ACC112 (cell line): Measurements from ENCODE around the gene OSBPL3.

Source experiments
- H2AFZ ChIP-seq: fragments of 200-600 bp; sonication (generic); one replicate; pipeline ENCODE4 v1.6.0; 2017; ENCODE audit warnings: antibody characterized with exemption, low read length; ENCODE audit not compliant: unreplicated experiment
- H3K27ac ChIP-seq: fragments of 200-600 bp; sonication (generic); 2 replicates; pipeline ENCODE4 v1.5.1; 2014; ENCODE audit warnings: low read depth, mild to moderate bottlenecking, antibody characterized with exemption, low read length, moderate library complexity
- H3K27me3 ChIP-seq: fragments of 200-600 bp; sonication (generic); 2 replicates; pipeline ENCODE4 v1.6.1; 2014; ENCODE audit warnings: mild to moderate bottlenecking, antibody characterized with exemption, low read length, moderate library complexity, mixed read lengths; ENCODE audit not compliant: insufficient read depth
- H3K36me3 ChIP-seq: fragments of 200-600 bp; sonication (generic); 2 replicates; pipeline ENCODE4 v1.6.1; 2016; ENCODE audit warnings: mild to moderate bottlenecking, antibody characterized with exemption, low read length, moderate library complexity, mixed read lengths; ENCODE audit not compliant: insufficient read depth
- H3K4me1 ChIP-seq: fragments of 200-600 bp; sonication (generic); one replicate; pipeline ENCODE4 v1.6.1; 2016; ENCODE audit warnings: low read length, mixed read lengths; ENCODE audit not compliant: insufficient read depth, unreplicated experiment, control insufficient read depth
- H3K4me3 ChIP-seq: fragments of 200-600 bp; sonication (generic); 2 replicates; pipeline ENCODE4 v1.5.1; 2014; ENCODE audit warnings: mild to moderate bottlenecking, low read depth, low read length
- H3K79me2 ChIP-seq: fragments of 200-600 bp; sonication (generic); one replicate; pipeline ENCODE4 v1.6.0; 2016; ENCODE audit warnings: low read length; ENCODE audit not compliant: control insufficient read depth, unreplicated experiment, insufficient read depth

OSBPL3 gene

GRCh38 chr7:24784277-24784676, 195.7 kb downstream of the OSBPL3 start:
- H2AFZ ChIP-seq, result no peak overlapping the region
- no peak overlapping the region for H3K4me3 ChIP-seq
- no peaks in the 10 kb centered on the region for H3K27me3 ChIP-seq
- no peak overlapping the region for H3K27ac ChIP-seq
- H3K36me3 ChIP-seq, result no peaks in the 10 kb centered on the region
- no peaks in the 10 kb centered on the region for H3K79me2 ChIP-seq
- H3K4me1 ChIP-seq, result peaks cover 16% of the 10 kb centered on the region

- Histone ChIP-seq H3K79me2 (no peaks in the 10 kb centered on the region), H3K36me3 (no peaks in the 10 kb centered on the region)
Observed at GRCh38 chr7:24783698-24784097, 196.3 kb downstream of the OSBPL3 start.

GRCh38 chr7:24781106-24781505, 198.9 kb downstream of the OSBPL3 start:
- Histone ChIP-seq H3K4me3 (no peak overlapping the region), H3K27ac (no peak overlapping the region), H2AFZ (no peak overlapping the region), H3K36me3 (no peaks in the 10 kb centered on the region), H3K79me2 (no peaks in the 10 kb centered on the region), H3K27me3 (no peaks in the 10 kb centered on the region), H3K4me1 (peaks cover 8% of the 10 kb centered on the region)

More at GRCh38 chr7:24783698-24784097, 196.3 kb downstream of the OSBPL3 start:
- no peak overlapping the region for H3K27ac ChIP-seq
- no peak overlapping the region for H3K4me3 ChIP-seq
- peaks cover 19% of the 10 kb centered on the region for H3K4me1 ChIP-seq
- no peaks in the 10 kb centered on the region for H3K27me3 ChIP-seq
- no peak overlapping the region for H2AFZ ChIP-seq

- peaks cover 12% of the 10 kb centered on the region for H3K4me1 ChIP-seq
- no peaks in the 10 kb centered on the region for H3K27me3 ChIP-seq
- H3K4me3 ChIP-seq, result no peak overlapping the region
- no peaks in the 10 kb centered on the region for H3K36me3 ChIP-seq
- no peak overlapping the region for H2AFZ ChIP-seq
- H3K79me2 ChIP-seq, result no peaks in the 10 kb centered on the region
- peak overlapping the region; percentile 61 for H3K27ac ChIP-seq
Observed at GRCh38 chr7:24779283-24779655, 200.7 kb downstream of the OSBPL3 start.

GRCh38 chr7:24778543-24779282, 201.3 kb downstream of the OSBPL3 start:
- Histone ChIP-seq H3K27me3 (no peaks in the 10 kb centered on the region), H3K36me3 (no peaks in the 10 kb centered on the region), H3K4me1 (peaks cover 12% of the 10 kb centered on the region), H2AFZ (no peak overlapping the region), H3K4me3 (no peak overlapping the region), H3K79me2 (no peaks in the 10 kb centered on the region), H3K27ac (peak overlapping the region; percentile 61)

- Histone ChIP-seq H3K4me3 (no peak overlapping the region), H3K79me2 (no peaks in the 10 kb centered on the region), H3K36me3 (no peaks in the 10 kb centered on the region), H2AFZ (no peak overlapping the region), H3K4me1 (peaks cover 12% of the 10 kb centered on the region), H3K27ac (no peak overlapping the region), H3K27me3 (no peaks in the 10 kb centered on the region)
Observed at GRCh38 chr7:24777806-24778205, 202.2 kb downstream of the OSBPL3 start.

GRCh38 chr7:24773646-24774045, 206.3 kb downstream of the OSBPL3 start:
- Histone ChIP-seq H3K36me3 (no peaks in the 10 kb centered on the region), H3K4me1 (peaks cover 4% of the 10 kb centered on the region), H3K4me3 (no peak overlapping the region), H3K79me2 (no peaks in the 10 kb centered on the region), H3K27me3 (no peaks in the 10 kb centered on the region), H2AFZ (no peak overlapping the region), H3K27ac (no peak overlapping the region)

GRCh38 chr7:24769851-24770250, 210.1 kb downstream of the OSBPL3 start:
- H3K4me1 ChIP-seq, result no peaks in the 10 kb centered on the region
- H2AFZ ChIP-seq, result no peak overlapping the region
- no peak overlapping the region for H3K4me3 ChIP-seq
- no peak overlapping the region for H3K27ac ChIP-seq
- H3K27me3 ChIP-seq, result no peaks in the 10 kb centered on the region
- no peaks in the 10 kb centered on the region for H3K36me3 ChIP-seq
- no peaks in the 10 kb centered on the region for H3K79me2 ChIP-seq

GRCh38 chr7:24769014-24769830, 210.8 kb downstream of the OSBPL3 start:
- no peaks in the 10 kb centered on the region for H3K4me1 ChIP-seq
- no peaks in the 10 kb centered on the region for H3K79me2 ChIP-seq
- no peaks in the 10 kb centered on the region for H3K27me3 ChIP-seq
- no peak overlapping the region for H2AFZ ChIP-seq
- H3K4me3 ChIP-seq, result no peak overlapping the region
- H3K36me3 ChIP-seq, result no peaks in the 10 kb centered on the region
- no peak overlapping the region for H3K27ac ChIP-seq

- H2AFZ ChIP-seq, result no peak overlapping the region
- H3K79me2 ChIP-seq, result no peaks in the 10 kb centered on the region
- H3K27me3 ChIP-seq, result no peaks in the 10 kb centered on the region
- no peak overlapping the region for H3K4me3 ChIP-seq
- no peak overlapping the region for H3K27ac ChIP-seq
- H3K4me1 ChIP-seq, result peaks cover 1% of the 10 kb centered on the region
- no peaks in the 10 kb centered on the region for H3K36me3 ChIP-seq
Observed at GRCh38 chr7:24767878-24768569, 212.0 kb downstream of the OSBPL3 start.
